SK-N-SH (cell line): Measurements from ENCODE around the gene PCDHGA1. TPM values are rescaled to one million over a fixed set of nuclear protein-coding genes. Genes with fewer than 3 reads are reported as not detected.

Source experiments
- CTCF ChIA-PET: fragments of 300-600, 350-600 bp; formaldehyde crosslinking; extraction: SDS; loops from one replicate; lab custom pipeline; 2021; lab: Yijun Ruan, JAX
- POLR2A ChIA-PET: fragments of 350-600 bp; sonication (Branson Sonifier 250); formaldehyde crosslinking; extraction: SDS; loops from one replicate; lab custom pipeline; 2020; ENCODE audit warnings: antibody characterized with exemption, inconsistent platforms; lab: Yijun Ruan, JAX
- DNase-seq: peaks from one replicate; pipeline ENCODE4 v3.0.0; 2012
- H2AFZ ChIP-seq: fragments of 200-600 bp; sonication (generic); 2 replicates; pipeline ENCODE4 v1.8.1; 2016; ENCODE audit warnings: antibody characterized with exemption, mild to moderate bottlenecking, low read depth
- H3F3A ChIP-seq: fragments of 200-600 bp; sonication (generic); replicated peaks from 2 replicates; pipeline ENCODE3; 2016; ENCODE audit warnings: antibody characterized with exemption, mild to moderate bottlenecking; ENCODE audit not compliant: insufficient read depth
- H3K27ac ChIP-seq, 2 experiments: fragments of 200-500 bp in 1 of 2; fragments of 200-600 bp in 1 of 2; sonication (Bioruptor generic) in 1 of 2; sonication (generic), shearing (Covaris generic) in 1 of 2; 2 replicates each; pipeline versions ENCODE4 v1.5.1 to v1.6.1; 2014 to 2016; ENCODE audit warnings: low read depth in 2 of 2, inconsistent platforms in 1 of 2, low read length in 1 of 2, mild to moderate bottlenecking in 1 of 2, mixed read lengths in 1 of 2
- H3K27me3 ChIP-seq: fragments of 200-600 bp; sonication (generic), shearing (Covaris generic); 2 replicates; pipeline ENCODE4 v1.6.1; 2016; ENCODE audit warnings: mixed run types; ENCODE audit not compliant: insufficient read depth
- H3K36me3 ChIP-seq, 2 experiments: fragments of 200-500 bp in 1 of 2; fragments of 200-600 bp in 1 of 2; sonication (Bioruptor generic) in 1 of 2; sonication (generic) in 1 of 2; replicated peaks in 1 of 2; 2 replicates each; pipeline versions ENCODE3 to v1.5.1; 2014 to 2016; ENCODE audit warnings: low read length in 1 of 2, mild to moderate bottlenecking in 1 of 2; ENCODE audit not compliant: insufficient read depth in 2 of 2, control insufficient read depth in 1 of 2
- H3K4me1 ChIP-seq, 2 experiments: fragments of 200-500 bp in 1 of 2; fragments of 200-600 bp in 1 of 2; sonication (Bioruptor generic) in 1 of 2; sonication (generic), shearing (Covaris generic) in 1 of 2; 2 replicates each; pipeline versions ENCODE4 v1.5.1 to v1.6.1; 2014 to 2016; ENCODE audit warnings: low read depth in 1 of 2, low read length in 1 of 2, mixed run types in 1 of 2; ENCODE audit not compliant: insufficient read depth in 2 of 2, control insufficient read depth in 1 of 2
- H3K4me2 ChIP-seq: fragments of 200-600 bp; sonication (generic), shearing (Covaris generic); 2 replicates; pipeline ENCODE4 v1.6.1; 2017; ENCODE audit warnings: mixed run types
- H3K4me3 ChIP-seq, 2 experiments: fragments of 200-500 bp in 1 of 2; fragments of 200-600 bp in 1 of 2; sonication (Bioruptor generic) in 1 of 2; sonication (generic), shearing (Covaris generic) in 1 of 2; 2 replicates each; pipeline versions ENCODE4 v1.5.1 to v1.8.1; 2014 to 2016; ENCODE audit warnings: low read depth in 2 of 2, inconsistent platforms in 1 of 2, low read length in 1 of 2, mild to moderate bottlenecking in 1 of 2, mixed read lengths in 1 of 2, moderate library complexity in 1 of 2
- H3K79me2 ChIP-seq: fragments of 200-600 bp; sonication (generic); 2 replicates; pipeline ENCODE4 v1.8.1; 2017; ENCODE audit warnings: mild to moderate bottlenecking; ENCODE audit not compliant: insufficient read depth
- H3K9ac ChIP-seq: fragments of 200-600 bp; sonication (generic); 2 replicates; pipeline ENCODE4 v1.6.1; 2017; ENCODE audit warnings: mixed run types
- H3K9me2 ChIP-seq: fragments of 200-600 bp; sonication (generic); 2 replicates; pipeline ENCODE4 v1.6.1; 2017; ENCODE audit warnings: mixed run types
- H3K9me3 ChIP-seq: fragments of 200-600 bp; sonication (generic); 2 replicates; pipeline ENCODE4 v1.6.1; 2017; ENCODE audit warnings: mixed run types, mild to moderate bottlenecking, moderate library complexity
- H4K20me1 ChIP-seq: fragments of 200-600 bp; sonication (generic); 2 replicates; pipeline ENCODE4 v1.6.1; 2017; ENCODE audit warnings: mild to moderate bottlenecking, mixed run types; ENCODE audit not compliant: insufficient read depth
- CTCF ChIP-seq: fragments of 200-600 bp; sonication (generic); IDR thresholded peaks from 2 replicates; pipeline ENCODE4 v1.6.1; 2017; ENCODE audit warnings: antibody characterized with exemption, mild to moderate bottlenecking, moderate library complexity
- FOSL2 ChIP-seq: IDR thresholded peaks from 2 replicates; pipeline ENCODE4 v1.4.0; 2012; ENCODE audit warnings: low read depth, mild to moderate bottlenecking, moderate library complexity, borderline replicate concordance
- GATA2 ChIP-seq: sonication (generic); formaldehyde crosslinking; IDR thresholded peaks from 2 replicates; pipeline ENCODE4 v1.5.0; 2020; ENCODE audit warnings: mild to moderate bottlenecking, missing genetic modification reagents
- MXI1 ChIP-seq: IDR thresholded peaks from 2 replicates; pipeline ENCODE4 v1.6.1; 2012; ENCODE audit warnings: mild to moderate bottlenecking, low read depth, low read length, improper control_type of control experiment
- NFIC ChIP-seq: IDR thresholded peaks from 2 replicates; pipeline ENCODE4 v1.4.0; 2012; ENCODE audit warnings: borderline replicate concordance
- NRF1 ChIP-seq: IDR thresholded peaks from 2 replicates; pipeline ENCODE4 v1.6.1; 2012; ENCODE audit warnings: low read depth, mild to moderate bottlenecking, low read length
- POLR2AphosphoS5 ChIP-seq: IDR thresholded peaks from 2 replicates; pipeline ENCODE4 v1.6.1; 2012; ENCODE audit warnings: low read depth, low read length
- RAD21 ChIP-seq: IDR thresholded peaks from 2 replicates; pipeline ENCODE4 v1.6.1; 2012; ENCODE audit warnings: mild to moderate bottlenecking, low read length
- RCOR1 ChIP-seq: fragments of 150-350 bp; IDR thresholded peaks from 2 replicates; pipeline ENCODE4 v1.6.1; 2017; ENCODE audit warnings: antibody characterized with exemption, low read length
- REST ChIP-seq: IDR thresholded peaks from 2 replicates; pipeline ENCODE4 v1.6.1; 2012; ENCODE audit warnings: mild to moderate bottlenecking, low read depth, low read length, moderate library complexity
- RXRA ChIP-seq: IDR thresholded peaks from 2 replicates; pipeline ENCODE4 v1.4.0; 2012; ENCODE audit warnings: low read depth, mild to moderate bottlenecking, borderline replicate concordance
- SMC3 ChIP-seq: IDR thresholded peaks from 2 replicates; pipeline ENCODE4 v1.6.1; 2012; ENCODE audit warnings: low read depth, low read length, improper control_type of control experiment
- TCF12 ChIP-seq: IDR thresholded peaks from 2 replicates; pipeline ENCODE4 v1.4.0; 2012
- TEAD4 ChIP-seq: IDR thresholded peaks from 2 replicates; pipeline ENCODE4 v1.4.0; 2012; ENCODE audit warnings: mild to moderate bottlenecking, borderline replicate concordance; ENCODE audit not compliant: insufficient read depth
- ZBTB33 ChIP-seq: IDR thresholded peaks from 2 replicates; pipeline ENCODE4 v1.4.0; 2012; ENCODE audit warnings: low read depth, borderline replicate concordance
- WGBS: methylation state at CpG from one replicate; pipeline ENCODE4 v1.1.6; 2017; ENCODE audit warnings: low lambda C conversion rate; 5-methylcytosine and 5-hydroxymethylcytosine counted together
- polyA plus RNA-seq, 3 experiments: library from polyadenylated mRNA; depleted of rRNA; stranded (reverse); fragments of >200 nt; gene quantifications; 2 replicates each; pipeline ENCODE4 v1.2.3, GENCODE V29; 2012

The PCDHGA1 gene
- polyA plus RNA-seq, 1 of the 3 experiments (the other 2 are of a cell fraction), result 1.2 TPM

GRCh38 chr5:141529002-141529401 is 198.7 kb downstream of the PCDHGA1 start (continued):
- no peak for TF ChIP-seq RCOR1
- no peak for TF ChIP-seq TEAD4
- no peak for TF ChIP-seq REST
- peak; percentile 78 for TF ChIP-seq TCF12
- no peak for TF ChIP-seq RAD21
- no peak for TF ChIP-seq GATA2

- H3K4me2 ChIP-seq, result peak overlapping the region; percentile 53; the same call in 1 of the 2 replicates
- H3K36me3 ChIP-seq, result peaks cover 0 to 31% of the 10 kb centered on the region in 2 experiments
- no peaks in the 10 kb centered on the region for H3K27me3 ChIP-seq
- no peak for DNase-seq
- H3K4me1 ChIP-seq, result peaks cover 26 to 44% of the 10 kb centered on the region in 2 experiments
- TF ChIP-seq SMC3 (no peak), POLR2AphosphoS5 (no peak), TEAD4 (no peak), NRF1 (no peak), RXRA (no peak), FOSL2 (no peak), MXI1 (no peak)
- H3K27ac ChIP-seq, result peak overlapping the region; percentile 74 to 82; a peak in 3 of 4 replicates
- no peaks in the 10 kb centered on the region for H3K9me2 ChIP-seq
- H3F3A ChIP-seq, result peaks cover 29% of the 10 kb centered on the region
- ChIA-PET POLR2A (no interaction called here), CTCF (interaction anchor here (1.4 to 13.1 kb wide), 4 partner anchors 17 to 34 kb away, joined by 3 to 191 read pairs (median 6); no protein-coding TSS in a partner anchor)
- H2AFZ ChIP-seq, result no peak overlapping the region
- no peaks in the 10 kb centered on the region for H3K9me3 ChIP-seq
- no peak overlapping the region for H3K4me3 ChIP-seq
- no peak overlapping the region for H3K9ac ChIP-seq
- no peaks in the 10 kb centered on the region for H4K20me1 ChIP-seq
- no peaks in the 10 kb centered on the region for H3K79me2 ChIP-seq
- 97% methylated on average over 7 of the region's 7 CpGs for WGBS
Measured at GRCh38 chr5:141529873-141530272, 199.6 kb downstream of the PCDHGA1 start.

- Histone ChIP-seq H3K27ac (peak overlapping the region in 1 of 2 experiments; percentile 7; a peak in 1 of 4 replicates), H2AFZ (no peak overlapping the region), H3K4me3 (no peak overlapping the region), H3K9me2 (no peaks in the 10 kb centered on the region), H3K4me2 (no peak overlapping the region), H3K27me3 (no peaks in the 10 kb centered on the region), H3K9ac (no peak overlapping the region), H3K79me2 (no peaks in the 10 kb centered on the region; the same call in 1 of the 2 replicates), H4K20me1 (no peaks in the 10 kb centered on the region), H3K9me3 (no peaks in the 10 kb centered on the region), H3F3A (peaks cover 14% of the 10 kb centered on the region), H3K36me3 (peaks cover 0 to 32% of the 10 kb centered on the region in 2 experiments), H3K4me1 (peaks cover 18 to 36% of the 10 kb centered on the region in 2 experiments)
- WGBS, result 100% methylated on average over 1 of the region's 1 CpG
- POLR2A ChIA-PET, result no interaction called here
- DNase-seq, result no peak
- CTCF ChIA-PET, result interaction anchor here (0.9 to 4.9 kb wide), 2 partner anchors 25 to 309 kb away, joined by 4 to 39 read pairs; partner anchors contain the start of gene PCDHB14
- TF ChIP-seq NFIC (no peak), ZBTB33 (no peak), CTCF (no peak), REST (no peak)
Measured at GRCh38 chr5:141532726-141533125, 202.4 kb downstream of the PCDHGA1 start.
